OCI-M1 (cell line): ENCODE results near the gene HAPSTR1.

Source experiments
- DNase-seq: peaks from one replicate; lab custom pipeline; 2025; lab: John Stamatoyannopoulos, UW

Gene HAPSTR1

DNA sequence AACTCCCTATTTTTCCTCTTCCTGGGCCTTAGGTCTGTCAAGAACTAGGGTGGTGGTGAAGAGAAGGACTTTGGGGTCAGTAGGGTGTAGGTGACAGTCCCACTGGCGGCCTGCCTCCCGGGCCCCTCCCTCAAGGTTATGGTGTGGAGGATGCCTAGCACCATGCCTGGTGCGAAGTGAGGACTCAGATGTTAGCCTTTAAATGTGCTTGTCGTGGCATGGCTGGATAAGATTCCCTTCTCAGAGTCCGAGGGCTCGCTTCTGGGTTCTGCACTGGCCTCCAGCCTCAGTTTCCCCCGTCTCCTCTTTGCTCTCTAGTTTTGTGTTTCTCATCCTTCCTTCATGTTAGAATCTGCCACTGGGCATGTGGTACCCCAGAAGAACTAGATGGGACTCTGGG lies 32.0 kb downstream of the HAPSTR1 start:
- no peak for DNase-seq

DNA sequence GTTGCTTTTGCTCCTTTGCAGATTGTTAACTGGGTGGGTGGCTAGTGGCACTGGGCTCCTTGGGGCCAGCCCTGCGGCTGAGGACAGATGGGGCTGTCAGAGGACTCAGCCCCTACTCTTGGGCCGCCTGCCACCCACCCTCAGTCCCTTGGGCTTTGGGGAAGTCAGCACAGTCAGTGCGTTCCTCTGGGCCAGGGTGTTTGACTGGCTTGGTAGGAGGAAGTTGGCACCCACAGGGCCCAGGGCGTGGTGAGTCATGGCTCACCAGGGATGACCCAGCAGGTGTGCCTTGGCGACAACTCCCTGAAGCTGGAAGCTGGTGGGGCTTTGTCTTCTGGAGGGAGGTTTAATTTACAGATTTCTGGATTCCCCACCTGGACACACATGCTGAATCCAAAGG lies 32.4 kb downstream of the HAPSTR1 start:
- no peak for DNase-seq

DNA sequence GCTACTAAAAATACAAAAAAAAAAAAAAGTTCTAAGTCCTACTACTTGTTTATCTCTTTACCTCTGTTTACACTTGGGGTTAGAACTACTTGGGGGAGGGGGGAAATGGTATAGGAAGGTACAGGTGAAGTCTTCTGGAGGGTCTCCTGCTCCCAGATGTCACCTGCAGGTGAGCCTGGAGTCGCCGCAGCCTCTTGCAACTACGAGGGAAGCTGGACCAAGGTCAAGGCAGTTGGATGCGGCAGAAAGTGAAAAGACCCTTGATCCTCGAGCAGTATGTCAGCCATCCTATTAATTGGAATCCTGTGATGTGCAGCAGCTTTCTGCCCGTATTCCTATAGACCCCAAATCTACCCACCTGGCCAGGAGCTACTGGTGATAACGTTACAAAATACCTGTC lies 33.0 kb downstream of the HAPSTR1 start:
- DNase-seq, result no peak

DNA sequence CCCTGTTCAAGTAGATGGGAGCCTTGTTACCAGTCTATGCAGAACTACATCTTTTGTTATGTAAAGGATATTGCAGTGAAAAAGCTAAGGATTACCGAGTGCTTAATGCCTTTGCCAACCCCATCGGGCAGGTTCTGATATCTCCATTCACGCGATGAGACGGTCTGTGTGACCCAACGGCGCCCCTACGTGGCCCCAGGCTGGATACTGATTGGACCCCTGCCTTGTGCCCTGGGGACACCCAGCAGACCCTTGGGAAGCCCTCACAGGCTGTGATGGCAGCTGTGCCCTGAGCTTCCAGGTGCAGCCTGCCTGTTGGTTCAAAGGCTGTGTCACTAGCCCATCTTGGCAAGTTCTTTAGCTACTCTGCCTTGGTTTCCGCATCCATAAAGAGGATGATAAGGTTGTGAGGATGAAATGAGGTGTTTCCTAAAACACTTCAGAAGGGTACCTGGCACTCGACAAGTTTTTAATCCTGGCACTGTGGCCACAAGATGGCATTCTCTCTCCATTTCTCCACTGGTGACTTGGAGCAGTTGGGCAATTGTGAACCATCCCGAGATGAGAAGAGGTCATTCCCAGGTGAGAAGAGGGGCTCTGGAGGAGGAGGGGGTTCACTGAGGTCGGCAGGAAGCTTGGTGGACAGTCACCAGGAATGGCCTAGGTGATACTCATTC lies 33.6 kb downstream of the HAPSTR1 start:
- DNase-seq, result no peak

- DNase-seq, result no peak
Observed at GRCh38 chr16:9125658-9126505, 34.4 kb downstream of the HAPSTR1 start.

DNA sequence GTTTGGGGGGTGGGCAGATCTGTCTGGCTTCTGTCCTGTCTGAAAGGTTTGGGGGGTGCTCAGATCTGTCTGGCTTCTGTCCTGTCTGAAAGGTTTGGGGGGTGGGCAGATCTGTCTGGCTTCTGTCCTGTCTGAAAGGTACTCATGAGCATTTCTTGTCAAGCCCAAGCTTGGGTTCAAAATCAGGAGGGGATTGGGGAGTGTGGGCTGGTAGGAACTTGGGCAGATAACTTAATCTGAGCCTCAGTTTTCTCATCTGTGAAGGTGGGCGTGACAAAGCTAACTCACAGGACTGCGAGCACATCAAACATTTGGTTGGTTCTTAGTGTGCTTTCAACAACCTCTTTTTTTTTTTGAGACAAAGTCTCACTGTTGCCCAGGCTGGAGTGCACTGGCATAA lies 35.2 kb downstream of the HAPSTR1 start:
- DNase-seq, result no peak

- DNase-seq, result no peak
Observed at GRCh38 chr16:9128346-9129342, 37.2 kb downstream of the HAPSTR1 start.

DNA sequence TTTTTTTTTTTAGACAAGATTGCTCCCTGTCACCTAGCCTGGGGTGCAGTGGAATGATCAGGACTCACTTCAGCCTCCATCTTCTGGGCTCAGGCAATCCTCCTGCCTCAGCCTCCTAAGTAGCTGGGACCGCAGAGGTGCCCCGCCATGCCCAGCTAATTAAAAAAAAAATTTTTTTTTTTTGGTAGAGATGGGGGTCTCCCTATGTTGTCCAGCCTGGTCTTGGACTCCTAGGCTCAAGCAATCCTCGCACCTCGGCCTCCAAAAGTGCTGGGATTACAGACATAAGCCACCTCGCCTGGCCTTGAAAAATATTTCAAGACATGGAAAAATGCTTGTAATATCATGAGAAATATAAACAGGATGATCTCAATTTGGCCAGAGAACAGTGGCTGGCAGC lies 42.9 kb downstream of the HAPSTR1 start:
- no peak for DNase-seq

DNA sequence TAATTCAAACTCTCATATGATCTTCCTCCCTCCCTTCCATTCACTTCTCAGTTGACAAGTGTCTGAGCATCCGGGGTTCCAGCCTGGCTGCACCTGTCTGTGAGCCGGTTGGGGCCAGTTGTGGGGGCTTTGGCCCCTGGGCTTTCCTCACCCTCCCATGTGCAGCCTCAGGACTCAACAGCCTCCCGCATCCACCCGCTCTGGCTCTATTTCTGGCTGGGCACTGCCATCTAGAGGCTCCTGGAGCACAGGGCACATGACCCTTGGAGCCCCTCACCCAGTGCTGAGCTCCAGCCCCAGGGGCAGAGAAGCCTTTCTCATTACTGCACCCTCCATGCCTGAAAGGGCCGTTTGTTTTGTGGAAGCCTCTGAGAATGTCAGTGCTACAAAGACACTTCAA lies 43.3 kb downstream of the HAPSTR1 start:
- peak; percentile 56 for DNase-seq

DNA sequence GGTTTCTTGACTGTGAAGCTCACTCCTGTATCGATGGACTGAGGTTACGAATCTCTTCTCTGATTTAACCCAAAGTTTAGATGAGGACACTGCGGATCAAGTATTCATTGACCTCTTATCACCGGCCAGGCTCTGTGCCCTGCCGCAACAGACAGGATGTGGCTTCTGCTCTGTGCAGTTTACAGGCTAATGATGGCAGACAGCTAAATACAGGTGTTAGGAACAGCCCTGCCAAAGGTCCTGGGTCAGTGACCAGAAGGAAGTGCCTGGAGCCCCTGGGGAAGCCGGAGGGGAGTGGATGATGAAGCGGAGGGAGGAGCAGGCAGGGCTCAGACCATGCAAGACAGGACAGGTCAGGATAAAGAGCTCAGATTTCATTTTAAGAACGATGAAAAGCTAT lies 44.4 kb downstream of the HAPSTR1 start:
- peak; percentile 64 for DNase-seq

DNA sequence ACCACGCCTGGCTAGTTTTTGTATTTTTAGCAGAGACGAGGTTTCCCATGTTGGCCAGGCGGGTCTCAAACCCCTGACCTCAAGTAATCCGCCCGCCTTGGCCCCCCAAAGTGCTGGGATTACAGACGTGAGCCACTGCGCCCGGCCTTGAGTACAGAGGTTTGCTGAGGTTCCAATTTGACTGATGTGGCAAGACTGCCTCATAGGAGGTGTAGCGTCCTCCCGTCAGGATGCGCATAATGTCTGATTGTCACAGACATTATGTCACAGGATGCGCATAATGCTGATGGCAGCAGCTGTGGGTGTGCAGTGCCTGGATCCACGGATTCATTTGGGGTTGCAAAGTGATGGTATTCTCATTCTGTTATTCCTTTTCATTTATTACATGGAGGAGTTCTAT lies 45.2 kb downstream of the HAPSTR1 start:
- DNase-seq, result no peak

- DNase-seq, result no peak
Observed at GRCh38 chr16:9138021-9138680, 46.7 kb downstream of the HAPSTR1 start.

- peak; percentile 51 for DNase-seq
Observed at GRCh38 chr16:9138731-9139501, 47.5 kb downstream of the HAPSTR1 start.

DNA sequence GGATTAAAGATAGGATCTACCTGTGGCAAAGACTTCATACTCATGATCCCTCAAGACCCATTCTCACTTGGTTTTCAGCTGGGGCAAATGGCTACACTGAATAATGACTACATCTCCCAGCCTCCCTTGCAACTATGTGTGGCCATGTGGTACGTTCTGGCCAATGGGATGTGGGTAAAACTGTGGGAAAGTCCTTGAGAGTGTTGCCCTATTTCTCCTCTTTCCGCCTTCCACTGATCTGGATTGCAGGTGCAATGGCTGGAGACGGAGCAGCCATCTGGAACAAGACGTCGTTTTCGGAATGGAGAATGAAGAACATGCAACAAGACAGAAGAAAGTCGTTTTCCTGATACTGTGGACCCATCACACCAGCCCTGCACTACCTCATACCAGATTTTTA lies 48.5 kb downstream of the HAPSTR1 start:
- peak; percentile 10 for DNase-seq
